GM21529 (cell line): ENCODE measurements around the gene CPNE7.

ENCODE experiments used
- ATAC-seq: cut with Tn5 transposase; IDR thresholded peaks from one replicate; pipeline ENCODE4 v1.9.1; 2021; ENCODE audit not compliant: unreplicated experiment

Gene CPNE7

GRCh38 chr16:89602273-89602951, 26.9 kb downstream of the CPNE7 start:
- ATAC-seq: no peak

DNA sequence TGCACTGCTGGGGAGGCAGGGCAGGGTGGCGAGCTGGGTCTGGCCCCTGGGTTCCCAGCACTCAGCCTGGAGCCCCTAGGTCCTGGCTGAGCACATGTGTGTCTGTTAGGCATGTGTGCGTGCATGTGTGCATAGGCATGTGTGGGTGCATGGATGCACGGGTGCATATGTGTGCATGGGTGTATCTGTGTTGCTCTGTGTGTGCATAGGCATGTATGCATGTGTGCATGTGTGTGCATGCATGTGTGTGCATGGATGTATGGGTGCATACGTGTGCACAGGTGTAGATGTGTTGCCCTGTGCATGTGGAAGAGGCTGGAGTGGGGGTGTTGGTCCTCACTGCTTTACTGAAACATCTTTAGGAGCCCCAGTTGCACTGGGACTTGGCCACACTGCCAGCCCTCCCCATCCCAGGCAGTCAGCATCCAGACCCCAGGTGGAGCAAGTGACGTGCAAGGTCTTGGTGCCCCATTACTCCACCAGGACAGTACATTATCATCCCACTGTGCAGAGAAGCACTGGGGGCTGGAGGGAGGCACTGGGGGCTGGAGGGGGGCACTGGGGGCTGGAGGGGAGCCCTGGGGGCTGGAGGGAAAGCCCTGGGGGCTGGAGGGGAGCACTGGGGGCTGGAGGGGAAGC, 27.5 kb downstream of the CPNE7 start:
- ATAC-seq: no peak

DNA sequence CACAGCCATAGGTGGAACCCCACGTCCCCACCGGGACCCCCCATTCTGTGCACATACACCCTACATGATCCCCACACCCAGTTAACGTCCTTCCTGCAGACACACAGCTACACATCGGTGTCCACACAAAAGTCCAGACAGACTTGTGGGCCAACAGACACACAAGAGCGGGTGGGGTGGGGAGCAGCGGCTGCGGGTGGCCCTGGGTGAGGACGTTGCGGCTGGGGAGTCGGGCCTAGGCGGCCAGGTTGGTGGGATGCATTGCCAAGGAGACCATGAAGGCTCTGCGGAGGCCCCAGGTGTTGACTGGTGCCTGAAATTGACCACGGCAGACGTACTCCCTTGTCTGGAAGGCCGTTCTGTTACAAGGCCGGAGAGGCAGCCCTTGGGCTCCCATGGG, 29.2 kb downstream of the CPNE7 start:
- no peak for ATAC-seq

GRCh38 chr16:89605186-89605970, 29.8 kb downstream of the CPNE7 start:
- ATAC-seq: no peak

- no peak for ATAC-seq
Measured at GRCh38 chr16:89606006-89606405, 30.4 kb downstream of the CPNE7 start.

- no peak for ATAC-seq
Measured at GRCh38 chr16:89607453-89607852, 31.9 kb downstream of the CPNE7 start.

DNA sequence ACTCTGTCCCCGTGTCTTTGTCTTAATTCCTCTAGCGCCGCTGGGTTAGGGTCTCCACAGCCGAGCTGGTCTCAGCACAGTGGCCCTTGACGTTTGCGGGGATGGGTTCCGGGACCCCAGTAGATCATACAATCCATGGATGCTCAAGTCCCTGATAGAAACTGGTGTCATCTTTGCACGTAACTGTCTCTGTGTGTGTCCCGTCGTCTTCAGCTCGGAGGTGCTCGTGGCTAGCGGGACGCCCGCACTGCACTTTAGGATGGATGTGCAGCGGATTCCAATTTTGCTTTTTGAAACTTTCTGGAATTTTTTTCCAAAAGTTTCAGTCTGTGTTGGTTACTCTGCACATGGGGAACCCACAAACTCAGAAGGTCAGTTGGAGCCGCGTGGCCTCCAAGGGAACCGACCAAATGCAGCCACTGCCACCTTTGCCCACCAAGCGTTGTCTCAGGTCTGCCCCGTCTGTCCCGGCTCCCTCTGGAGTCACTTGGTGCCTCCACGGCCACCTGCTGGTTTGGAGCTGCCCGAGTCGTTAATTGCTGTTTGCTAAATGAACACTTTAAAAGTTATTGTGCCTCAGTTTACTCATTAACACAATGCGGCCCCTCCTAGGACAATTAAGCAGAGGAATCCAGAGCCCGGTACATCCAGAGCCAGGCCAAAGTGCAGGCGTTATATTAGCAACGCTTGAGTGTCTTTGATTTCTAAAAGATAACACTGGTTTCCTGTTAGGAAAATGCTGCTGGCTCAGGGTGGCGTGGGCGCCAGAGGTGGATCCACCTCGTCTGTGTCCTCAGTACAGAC, 32.6 kb downstream of the CPNE7 start:
- no peak for ATAC-seq

GRCh38 chr16:89610108-89610453, 34.5 kb downstream of the CPNE7 start:
- ATAC-seq: no peak

- no peak for ATAC-seq
Measured at GRCh38 chr16:89612415-89613166, 37.0 kb downstream of the CPNE7 start.

- no peak for ATAC-seq
Measured at GRCh38 chr16:89613231-89613953, 37.8 kb downstream of the CPNE7 start, which contains the start of gene DPEP1. Gene DPEP1 (plus strand): TSS chr16:89613642. CDS start chr16:89630411, 16,769 bp downstream.

DNA sequence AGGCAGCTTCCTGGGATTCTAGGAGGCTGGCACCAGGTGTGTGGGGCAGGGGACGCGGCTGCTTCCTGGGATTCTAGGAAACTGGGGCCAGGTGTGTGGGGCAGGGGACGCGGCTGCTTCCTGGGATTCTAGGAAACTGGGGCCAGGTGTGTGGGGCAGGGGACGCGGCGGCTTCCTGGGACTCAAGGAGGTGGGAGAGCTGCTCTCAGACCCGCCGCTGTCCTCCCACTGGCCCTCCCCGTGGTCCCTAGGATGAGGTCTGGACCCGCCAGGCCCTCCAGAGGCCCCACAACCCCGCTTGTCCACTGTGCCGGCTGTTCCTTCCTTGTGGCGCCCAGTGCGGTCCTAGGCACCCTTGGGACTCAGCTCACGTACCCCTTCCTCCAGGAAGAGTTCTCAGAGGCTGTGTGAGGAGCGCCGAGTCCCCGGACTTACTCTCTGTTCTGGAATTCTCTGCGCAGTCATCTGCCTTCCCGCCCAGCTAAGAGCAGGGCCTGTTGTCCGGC, 38.4 kb downstream of the CPNE7 start:
- ATAC-seq: no peak

GRCh38 chr16:89615176-89615575, 39.6 kb downstream of the CPNE7 start:
- no peak for ATAC-seq

DNA sequence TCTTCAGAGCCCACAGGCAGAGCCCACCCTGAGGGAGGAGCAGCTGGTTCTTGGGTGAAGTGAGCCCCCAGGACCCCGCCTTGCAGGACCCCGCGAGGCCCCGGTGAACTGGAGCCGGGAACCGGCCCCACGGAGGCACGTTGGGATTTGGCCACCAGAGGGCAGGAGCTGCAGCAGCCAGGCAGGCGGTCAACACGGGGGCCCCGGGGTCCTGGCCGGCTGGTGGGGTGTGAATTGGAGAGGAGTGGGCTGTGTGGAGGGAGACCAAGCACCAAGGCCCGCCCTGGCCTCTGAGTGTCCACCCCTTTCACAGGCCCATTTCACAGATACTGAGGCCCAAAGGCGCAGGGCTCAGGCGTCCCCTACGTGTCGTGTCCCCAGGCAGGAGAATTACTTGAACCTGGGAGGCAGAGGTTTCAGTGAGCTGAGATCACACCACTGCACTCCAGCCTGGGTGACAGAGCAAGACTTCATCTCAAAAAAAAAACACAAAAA, 40.1 kb downstream of the CPNE7 start:
- ATAC-seq: no peak

- ATAC-seq: no peak
Measured at GRCh38 chr16:89616623-89617022, 41.1 kb downstream of the CPNE7 start.

GRCh38 chr16:89617036-89617435, 41.5 kb downstream of the CPNE7 start:
- ATAC-seq: no peak

DNA sequence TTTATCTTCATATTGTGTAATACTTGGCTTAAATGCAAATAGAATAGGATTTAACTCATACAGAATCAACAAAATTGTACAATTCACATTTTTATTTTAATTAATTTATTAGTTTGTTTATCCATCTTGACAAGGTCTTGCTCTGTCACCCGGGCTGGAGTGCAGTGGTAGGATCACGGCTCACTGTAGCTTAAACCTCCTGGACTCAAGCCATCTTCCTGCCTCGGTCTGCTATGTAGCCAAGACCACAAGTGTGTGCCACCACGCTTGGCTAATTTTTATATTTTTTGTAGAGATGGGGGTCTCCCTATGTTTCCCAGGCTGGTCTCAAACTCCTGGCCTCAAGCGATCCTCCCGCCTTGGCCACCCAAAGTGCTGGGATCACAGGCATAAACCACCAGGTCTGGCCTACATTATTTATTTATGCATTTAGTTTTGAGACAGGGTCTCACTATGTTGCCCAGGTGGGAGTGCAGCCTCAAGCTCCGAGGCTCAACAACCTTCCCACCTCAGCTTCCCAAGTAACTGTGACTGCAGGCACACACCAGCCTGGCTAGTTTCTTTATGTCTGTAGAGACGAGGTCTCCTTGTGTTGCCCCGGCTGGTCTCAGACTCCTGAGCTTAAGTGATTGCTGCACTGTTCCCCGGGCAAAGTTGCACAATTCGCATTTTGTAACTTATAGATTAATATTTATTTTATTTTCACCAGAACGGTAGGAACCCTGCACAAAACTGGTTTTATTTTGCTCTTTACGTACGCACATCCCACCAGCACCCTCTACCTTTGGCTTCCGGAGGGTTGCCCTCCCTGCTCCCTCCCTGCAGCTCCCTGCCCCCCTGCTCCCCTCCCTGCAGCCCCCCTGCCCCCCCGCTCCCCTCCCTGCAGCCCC, 42.8 kb downstream of the CPNE7 start:
- ATAC-seq: no peak

DNA sequence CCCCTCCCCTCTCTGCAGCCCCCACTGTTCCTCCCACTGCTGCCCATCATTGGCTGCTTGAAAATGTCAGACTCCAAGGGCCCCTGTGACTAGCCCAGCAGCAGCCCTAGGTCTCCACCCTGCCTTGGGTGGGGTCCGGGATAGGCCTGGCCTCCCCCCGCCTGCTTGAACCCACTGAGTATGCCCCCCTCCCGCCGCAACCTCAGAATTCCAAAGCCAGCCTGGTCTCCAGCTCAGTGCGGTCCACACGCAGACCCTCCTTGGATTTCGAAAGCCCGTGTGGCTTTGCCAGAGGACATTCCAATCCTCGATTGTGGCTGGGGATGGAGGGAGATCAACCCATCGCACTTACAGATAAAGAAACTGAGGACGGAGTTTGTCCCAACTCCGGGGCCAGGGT, 44.3 kb downstream of the CPNE7 start:
- no peak for ATAC-seq

GRCh38 chr16:89620406-89620841, 44.9 kb downstream of the CPNE7 start:
- ATAC-seq: no peak
